Upper lobe of right lung (tissue), 1 donor: ENCODE data around the gene GJA4. TPM values are rescaled to one million over a fixed set of nuclear protein-coding genes. Genes with fewer than 3 reads are reported as not detected.
A peak's percentile ranks its signal among the peaks of the same experiment; 100 is the strongest.

Source experiments
- ATAC-seq: fragments of 200-7000 bp; cut with Tn5 transposase; one replicate; pipeline ENCODE4 v1.9.1; 2020; ENCODE audit warnings: mild to moderate bottlenecking, moderate library complexity
- DNase-seq: peaks from one replicate; pipeline ENCODE4 v3.0.0-alpha.2; 2020
- H3K27ac ChIP-seq: fragments of 200-600 bp; one replicate; pipeline ENCODE4 v1.8.0; 2022
- H3K27me3 ChIP-seq: fragments of 200-600 bp; one replicate; pipeline ENCODE4 v1.8.0; 2022; ENCODE audit warnings: mild to moderate bottlenecking
- H3K36me3 ChIP-seq: fragments of 200-600 bp; one replicate; pipeline ENCODE4 v1.8.0; 2022
- H3K4me1 ChIP-seq: fragments of 200-600 bp; one replicate; pipeline ENCODE4 v1.8.0; 2022
- H3K4me3 ChIP-seq: fragments of 200-600 bp; one replicate; pipeline ENCODE4 v1.8.0; 2022; ENCODE audit warnings: mild to moderate bottlenecking
- H3K9me3 ChIP-seq: fragments of 200-600 bp; one replicate; pipeline ENCODE4 v1.8.0; 2022
- intact Hi-C: fragments of 100-400 bp; cut with DNase I; formaldehyde crosslinking; loops from one replicate; pipeline ENCODE4 v1.11.0; 2022
- total RNA-seq: library from RNA; stranded (reverse); fragmentation: NEBNext Ultra II Directional; extraction: Animal tissue kit (Norgen Biotek cat#: 25700); gene quantifications from one replicate; pipeline ENCODE4 v1.2.1, GENCODE V29; 2021
- TF ChIP-seq, protein P1 (sequence below): fragments of 200-600 bp; IDR thresholded peaks from one replicate; pipeline ENCODE4 v1.8.0; 2022; ENCODE audit warnings: antibody characterized with exemption
- donor health status: DM: no; HTN: yes; CAD: no; lungs with severe emphysema.

GJA4 gene
- total RNA-seq, 1 donor from 2014 or later: 20.0 TPM

DNA sequence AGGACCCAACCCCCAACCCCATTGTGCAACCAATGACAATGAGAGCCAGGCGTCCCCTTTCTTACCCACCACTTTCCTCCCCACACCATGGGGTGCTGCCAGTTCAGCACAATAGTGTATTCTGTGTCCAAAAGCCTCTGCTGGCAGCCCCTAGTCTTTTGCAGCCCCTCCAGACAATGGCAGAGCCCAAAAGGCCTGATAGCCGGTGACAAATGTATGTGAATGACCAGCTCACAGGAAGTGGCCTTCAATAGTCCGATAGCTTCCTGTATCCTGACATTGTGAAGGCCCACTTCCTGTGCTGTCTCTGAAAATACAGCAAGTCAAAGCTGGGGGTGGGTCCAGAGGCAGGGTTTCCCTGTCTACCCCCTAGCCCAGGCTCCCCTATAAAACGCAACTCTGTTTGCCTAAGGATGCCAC lies 50.2 kb downstream of the GJA4 start:
- ATAC-seq: peak; percentile 22
- Histone ChIP-seq H3K9me3 (no peaks in the 10 kb centered on the region), H3K27ac (peak overlapping the region; percentile 6), H3K27me3 (no peaks in the 10 kb centered on the region), H3K4me3 (no peak overlapping the region), H3K4me1 (peaks cover 17% of the 10 kb centered on the region), H3K36me3 (peaks cover 4% of the 10 kb centered on the region)
- intact Hi-C loops: no loop called here
- TF ChIP-seq, protein P1, sequence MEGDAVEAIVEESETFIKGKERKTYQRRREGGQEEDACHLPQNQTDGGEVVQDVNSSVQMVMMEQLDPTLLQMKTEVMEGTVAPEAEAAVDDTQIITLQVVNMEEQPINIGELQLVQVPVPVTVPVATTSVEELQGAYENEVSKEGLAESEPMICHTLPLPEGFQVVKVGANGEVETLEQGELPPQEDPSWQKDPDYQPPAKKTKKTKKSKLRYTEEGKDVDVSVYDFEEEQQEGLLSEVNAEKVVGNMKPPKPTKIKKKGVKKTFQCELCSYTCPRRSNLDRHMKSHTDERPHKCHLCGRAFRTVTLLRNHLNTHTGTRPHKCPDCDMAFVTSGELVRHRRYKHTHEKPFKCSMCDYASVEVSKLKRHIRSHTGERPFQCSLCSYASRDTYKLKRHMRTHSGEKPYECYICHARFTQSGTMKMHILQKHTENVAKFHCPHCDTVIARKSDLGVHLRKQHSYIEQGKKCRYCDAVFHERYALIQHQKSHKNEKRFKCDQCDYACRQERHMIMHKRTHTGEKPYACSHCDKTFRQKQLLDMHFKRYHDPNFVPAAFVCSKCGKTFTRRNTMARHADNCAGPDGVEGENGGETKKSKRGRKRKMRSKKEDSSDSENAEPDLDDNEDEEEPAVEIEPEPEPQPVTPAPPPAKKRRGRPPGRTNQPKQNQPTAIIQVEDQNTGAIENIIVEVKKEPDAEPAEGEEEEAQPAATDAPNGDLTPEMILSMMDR: no peak
- no peak for DNase-seq

- no peak for DNase-seq
Measured at GRCh38 chr1:34843392-34844251, 50.8 kb downstream of the GJA4 start.

GRCh38 chr1:34844252-34844634 lies 51.4 kb downstream of the GJA4 start:
- TF ChIP-seq, protein P1: no peak
- no peak for ATAC-seq
- Histone ChIP-seq H3K27ac (no peak overlapping the region), H3K36me3 (peaks cover 4% of the 10 kb centered on the region), H3K4me1 (peaks cover 17% of the 10 kb centered on the region), H3K4me3 (no peak overlapping the region), H3K27me3 (no peaks in the 10 kb centered on the region), H3K9me3 (no peaks in the 10 kb centered on the region)
- DNase-seq: no peak
- intact Hi-C loops: no loop called here

More at GRCh38 chr1:34843392-34844251, 50.8 kb downstream of the GJA4 start:
- ATAC-seq: no peak
- Histone ChIP-seq H3K4me3 (no peak overlapping the region), H3K4me1 (peaks cover 17% of the 10 kb centered on the region), H3K9me3 (no peaks in the 10 kb centered on the region), H3K27me3 (no peaks in the 10 kb centered on the region), H3K36me3 (peaks cover 4% of the 10 kb centered on the region), H3K27ac (peak overlapping the region; percentile 6)
- intact Hi-C loops: no loop called here
- TF ChIP-seq, protein P1: no peak

Other genes with a start within 250 kb of the GJA4 start
- not detected for gene GJB5, start 38.0 kb upstream of the GJA4 start, total RNA-seq
- not detected for gene GJB4, start 33.3 kb upstream of the GJA4 start, total RNA-seq
- gene GJB3, start 11.8 kb upstream of the GJA4 start, total RNA-seq: 0.81 TPM
- gene SMIM12, start 66.8 kb downstream of the GJA4 start, total RNA-seq: 38.6 TPM
- gene DLGAP3, start 136.7 kb downstream of the GJA4 start, total RNA-seq: 0.35 TPM
- 50.9 TPM for gene TMEM35B, start 192.3 kb downstream of the GJA4 start, total RNA-seq
- 21.3 TPM for gene ZMYM6, start 238.9 kb downstream of the GJA4 start, total RNA-seq